Activated CD4-positive, alpha-beta T cell treated with anti-CD3 and anti-CD28 coated beads, Interleukin-2, amount 10 ng/mL, durations not matched to agents 7 days and 5 days (primary cell): ENCODE measurements around the gene GRAMD1B. TPM values are rescaled to one million over a fixed set of nuclear protein-coding genes. Genes with fewer than 3 reads are reported as not detected.

ENCODE experiments used
- CTCF ChIA-PET: fragments of 350-600 bp; sonication (Branson Sonifier 250); formaldehyde crosslinking; loops from one replicate; lab custom pipeline; 2021; ENCODE audit warnings: antibody characterized with exemption; lab: Charles Lee
- POLR2A ChIA-PET: fragments of 350-600 bp; sonication (Branson Sonifier 250); formaldehyde crosslinking; loops from one replicate; lab custom pipeline; 2021; ENCODE audit warnings: antibody characterized with exemption; lab: Charles Lee
- DNase-seq: peaks from one replicate; pipeline ENCODE4 v3.0.0-alpha.2; 2020
- H3K27ac Mint-ChIP-seq: one replicate; pipeline ENCODE4 v1.8.0; 2021; ENCODE audit warnings: mild to moderate bottlenecking, moderate library complexity, mixed read lengths
- H3K27me3 Mint-ChIP-seq: one replicate; pipeline ENCODE4 v1.8.0; 2021; ENCODE audit warnings: mixed read lengths
- H3K36me3 Mint-ChIP-seq: one replicate; pipeline ENCODE4 v1.8.0; 2021; ENCODE audit warnings: low read depth, mixed read lengths
- H3K4me1 Mint-ChIP-seq: one replicate; pipeline ENCODE4 v1.8.0; 2021; ENCODE audit warnings: mixed read lengths
- H3K4me3 Mint-ChIP-seq: one replicate; pipeline ENCODE4 v1.8.0; 2021; ENCODE audit warnings: mild to moderate bottlenecking, moderate library complexity, mixed read lengths
- H3K9me3 Mint-ChIP-seq: one replicate; pipeline ENCODE4 v1.8.0; 2021; ENCODE audit warnings: mixed read lengths
- total RNA-seq, 2 experiments: library from RNA; stranded (reverse); gene quantifications; one replicate each; pipeline ENCODE4 v1.2.3, GENCODE V29; 2021

Gene GRAMD1B
- total RNA-seq, 2 experiments from 2014 or later, result 35.3 to 36.3 TPM

DNA sequence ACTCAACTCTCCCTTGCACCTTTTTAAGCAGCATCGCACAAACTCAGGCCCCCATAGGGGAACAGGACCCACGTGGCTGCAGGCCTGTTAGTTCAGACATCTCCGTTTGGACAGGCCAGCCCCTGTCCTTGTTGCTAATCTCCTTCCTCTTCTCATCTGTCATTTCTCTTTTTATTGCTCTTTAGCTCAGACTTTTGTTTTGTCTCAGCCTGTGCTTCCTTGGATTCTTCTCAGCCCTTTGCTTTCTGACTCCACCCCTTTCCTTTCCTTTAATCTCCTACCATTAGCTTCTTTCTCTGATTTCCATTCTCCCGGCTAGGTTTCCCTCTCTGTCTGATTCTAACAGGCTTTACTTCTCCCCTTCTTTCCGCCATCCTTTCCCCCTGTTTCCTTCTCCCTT, 155.6 kb downstream of the GRAMD1B start:
- Mint-ChIP-seq H3K27ac (no peak overlapping the region), H3K27me3 (no peaks in the 10 kb centered on the region), H3K4me1 (peaks cover 14% of the 10 kb centered on the region), H3K9me3 (no peaks in the 10 kb centered on the region), H3K36me3 (peaks cover 3% of the 10 kb centered on the region), H3K4me3 (no peak overlapping the region)
- ChIA-PET CTCF (interaction anchor here (1.0 kb wide), 1 partner anchor 9 kb away, joined by 3 read pairs; no protein-coding TSS in a partner anchor), POLR2A (no interaction called here)
- no peak for DNase-seq

DNA sequence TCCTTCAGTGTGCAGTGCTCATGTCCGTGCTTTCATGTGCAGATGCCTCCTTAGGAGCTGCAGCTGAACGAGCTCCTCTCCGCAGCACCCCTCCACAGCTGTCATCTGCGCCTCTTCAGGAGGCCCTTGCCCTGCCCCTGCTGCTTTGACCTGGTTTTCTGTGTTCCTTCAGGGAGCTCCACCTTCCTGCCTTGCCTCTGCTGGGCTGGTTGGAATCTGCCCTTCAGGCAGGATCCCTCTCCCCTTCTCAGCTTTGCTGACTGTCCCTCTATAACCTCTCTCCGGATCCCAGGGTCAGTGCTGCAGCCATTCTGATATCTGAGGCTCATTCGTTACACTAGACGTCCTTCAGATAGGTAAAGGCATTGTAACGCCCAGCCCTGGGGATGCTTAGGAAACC, 156.5 kb downstream of the GRAMD1B start:
- Mint-ChIP-seq H3K9me3 (no peaks in the 10 kb centered on the region), H3K27me3 (no peaks in the 10 kb centered on the region), H3K4me1 (peaks cover 9% of the 10 kb centered on the region), H3K27ac (no peak overlapping the region), H3K4me3 (no peak overlapping the region), H3K36me3 (peaks cover 5% of the 10 kb centered on the region)
- ChIA-PET POLR2A (no interaction called here), CTCF (no interaction called here)
- no peak for DNase-seq

DNA sequence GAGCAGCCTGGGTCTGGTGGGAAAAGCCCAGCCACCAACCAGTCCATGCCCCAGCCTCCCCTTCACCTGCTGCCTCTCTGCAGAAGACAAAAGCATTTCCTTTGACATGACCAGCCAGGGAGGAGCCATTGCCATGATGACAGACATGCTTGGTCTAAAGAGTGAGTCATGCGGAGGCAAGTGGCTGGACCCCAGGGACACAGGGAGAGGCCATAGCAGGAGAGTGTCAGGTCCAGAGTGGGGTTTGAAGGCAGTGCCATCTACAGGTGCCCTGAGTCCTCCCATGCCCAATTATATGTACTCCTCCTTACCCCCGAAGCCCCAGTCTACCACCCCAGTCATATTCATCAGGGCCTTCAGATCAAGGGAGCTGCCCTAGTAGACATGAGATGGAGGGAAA, 157.0 kb downstream of the GRAMD1B start:
- Mint-ChIP-seq H3K4me1 (peaks cover 9% of the 10 kb centered on the region), H3K27me3 (no peaks in the 10 kb centered on the region), H3K27ac (no peak overlapping the region), H3K36me3 (peaks cover 5% of the 10 kb centered on the region), H3K4me3 (no peak overlapping the region), H3K9me3 (no peaks in the 10 kb centered on the region)
- no peak for DNase-seq
- ChIA-PET CTCF (no interaction called here), POLR2A (no interaction called here)

DNA sequence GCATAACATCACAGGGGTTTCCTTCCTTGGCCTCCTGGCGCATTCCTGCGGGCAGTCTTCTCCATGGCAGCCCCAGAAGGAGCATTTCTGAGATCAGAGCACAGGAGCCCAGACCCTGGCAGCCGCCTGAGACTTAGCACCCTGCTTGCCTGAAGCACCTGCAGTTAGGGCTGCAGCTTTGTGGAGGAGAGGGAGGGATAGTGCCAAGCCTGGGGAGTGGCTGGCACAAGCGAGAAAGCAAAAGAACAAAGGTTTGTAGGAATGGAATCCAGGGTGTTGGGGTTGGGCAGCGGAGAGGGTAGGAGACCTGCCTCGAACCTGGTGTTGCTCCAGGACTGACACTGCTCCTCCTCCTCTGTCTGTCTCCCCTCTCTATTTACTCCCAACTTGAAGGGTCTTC, 157.5 kb downstream of the GRAMD1B start:
- CTCF ChIA-PET, result no interaction called here

DNA sequence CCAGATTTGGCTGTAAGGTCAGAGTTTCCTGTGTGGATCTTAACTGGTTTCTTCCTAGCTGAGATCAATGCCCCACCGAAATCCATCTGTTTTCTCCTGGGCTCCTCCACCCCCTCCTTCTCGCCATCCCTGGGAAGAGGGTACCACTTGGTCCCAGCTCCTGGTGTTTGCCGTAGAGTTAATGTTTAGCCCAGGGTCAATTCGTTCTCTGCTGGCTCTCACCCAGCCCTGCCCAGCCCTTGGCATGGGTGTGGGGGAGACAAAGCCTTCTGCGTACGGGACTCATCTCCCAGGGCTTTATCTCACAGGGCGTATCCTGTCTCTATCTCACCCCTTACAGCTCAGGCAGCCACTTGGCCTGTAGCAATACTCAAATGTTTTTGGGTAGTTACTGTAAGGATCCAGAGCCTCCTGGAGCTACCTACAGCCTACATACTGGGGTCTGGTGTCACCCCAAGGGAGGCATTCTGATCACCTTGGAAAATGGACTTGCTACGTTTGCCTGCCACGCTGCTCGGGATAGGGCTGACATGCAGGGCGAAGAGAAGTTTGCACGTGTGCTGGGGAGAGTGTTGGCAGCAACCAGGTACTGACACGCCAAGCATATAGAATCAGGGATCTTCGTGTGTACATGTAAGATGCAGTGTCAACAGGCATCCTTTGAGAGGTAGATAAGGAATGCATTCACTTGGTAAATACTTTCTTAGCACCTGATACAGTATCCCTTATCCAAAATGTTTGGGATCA, 158.2 kb downstream of the GRAMD1B start:
- Mint-ChIP-seq H3K36me3 (peaks cover 2% of the 10 kb centered on the region), H3K4me3 (no peak overlapping the region), H3K27me3 (no peaks in the 10 kb centered on the region), H3K4me1 (peaks cover 5% of the 10 kb centered on the region), H3K27ac (no peak overlapping the region), H3K9me3 (no peaks in the 10 kb centered on the region)
- DNase-seq, result no peak
- POLR2A ChIA-PET, result no interaction called here
- CTCF ChIA-PET, result no interaction called here

More for the DNA sequence above, 157.5 kb downstream of the GRAMD1B start:
- Mint-ChIP-seq H3K36me3 (peaks cover 5% of the 10 kb centered on the region), H3K27ac (no peak overlapping the region), H3K27me3 (no peaks in the 10 kb centered on the region), H3K4me1 (peaks cover 9% of the 10 kb centered on the region), H3K9me3 (no peaks in the 10 kb centered on the region), H3K4me3 (no peak overlapping the region)
- POLR2A ChIA-PET, result no interaction called here
- no peak for DNase-seq

DNA sequence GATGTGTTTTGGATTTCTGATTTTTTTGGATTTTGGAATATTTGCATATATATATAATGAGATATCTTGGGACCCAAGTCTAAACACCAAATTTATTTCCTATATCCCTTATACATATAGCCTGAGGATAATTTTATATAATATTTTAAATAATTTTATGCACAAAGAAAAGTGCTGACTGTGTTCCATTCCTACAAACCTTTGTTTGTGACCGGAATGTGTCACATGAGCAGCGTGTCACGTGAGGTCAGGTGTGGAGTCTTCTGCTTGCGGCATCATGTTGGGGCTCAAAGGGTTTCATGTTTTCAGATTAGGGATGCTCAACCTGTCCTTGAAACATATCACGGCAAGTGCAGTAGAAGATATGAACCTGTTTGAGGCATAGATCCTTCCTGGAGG, 158.8 kb downstream of the GRAMD1B start:
- no peak for DNase-seq
- POLR2A ChIA-PET, result no interaction called here
- H3K27me3 Mint-ChIP-seq, result no peaks in the 10 kb centered on the region
- no peaks in the 10 kb centered on the region for H3K9me3 Mint-ChIP-seq
- CTCF ChIA-PET, result interaction anchor here (2.8 kb wide), 1 partner anchor 8 kb away, joined by 12 read pairs; no protein-coding TSS in a partner anchor
- H3K36me3 Mint-ChIP-seq, result peaks cover 2% of the 10 kb centered on the region
- no peak overlapping the region for H3K4me3 Mint-ChIP-seq
- peaks cover 4% of the 10 kb centered on the region for H3K4me1 Mint-ChIP-seq
- no peak overlapping the region for H3K27ac Mint-ChIP-seq

DNA sequence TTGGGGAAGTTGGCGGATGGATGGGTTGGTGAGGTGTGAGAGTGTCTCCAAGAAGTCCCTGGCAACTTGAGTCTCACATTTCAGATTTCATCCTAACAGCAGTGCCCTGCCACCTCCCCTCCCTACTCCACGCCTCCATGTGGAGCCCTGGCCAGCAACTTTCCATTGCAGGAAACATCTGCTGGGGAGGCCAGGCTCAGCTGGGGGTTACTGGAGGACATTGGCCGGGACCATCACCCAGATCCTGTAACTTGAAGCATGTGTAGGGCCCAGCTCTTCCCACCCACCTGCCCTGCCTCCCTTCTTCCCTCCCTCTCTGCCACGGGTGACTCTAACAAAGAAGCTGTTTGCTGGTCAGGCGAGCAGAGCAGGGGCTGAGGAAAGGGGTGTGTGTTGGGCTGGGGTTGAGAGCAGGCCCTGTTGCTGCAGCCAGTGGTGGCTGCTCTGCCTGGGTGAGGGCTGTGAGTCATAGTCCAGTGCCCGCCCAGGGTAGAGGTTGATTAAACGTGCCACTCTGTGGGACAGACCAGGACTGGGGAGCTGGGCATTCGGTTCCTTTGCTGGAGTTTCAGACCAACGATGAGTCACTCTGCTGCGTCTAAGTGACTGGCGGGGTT, 160.3 kb downstream of the GRAMD1B start:
- ChIA-PET POLR2A (no interaction called here), CTCF (interaction anchor here (2.8 kb wide), 1 partner anchor 10 kb away, joined by 12 read pairs; no protein-coding TSS in a partner anchor)
- Mint-ChIP-seq H3K36me3 (peaks cover 2% of the 10 kb centered on the region), H3K27me3 (no peaks in the 10 kb centered on the region), H3K4me3 (no peak overlapping the region), H3K4me1 (no peaks in the 10 kb centered on the region), H3K27ac (no peak overlapping the region), H3K9me3 (no peaks in the 10 kb centered on the region)
- DNase-seq, result no peak

DNA sequence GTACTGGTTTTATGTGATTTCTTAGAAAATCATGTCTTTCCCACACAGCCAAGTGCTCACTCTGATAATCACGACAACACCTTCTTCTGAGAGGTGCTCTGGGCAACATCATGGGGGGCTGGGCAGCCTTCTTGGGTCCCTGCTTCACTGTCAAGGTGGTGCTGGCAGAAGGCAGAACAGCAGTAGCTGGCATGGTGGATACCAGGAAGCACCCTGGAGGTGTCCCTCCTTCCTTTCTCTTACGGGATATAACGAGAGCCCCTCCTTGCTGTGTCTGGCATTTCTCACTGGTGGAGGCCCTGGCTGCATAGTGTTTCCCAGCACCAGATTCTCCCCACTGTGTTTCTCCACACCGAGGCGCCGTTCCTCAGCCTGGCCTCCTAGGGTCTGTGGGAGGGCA, 163.5 kb downstream of the GRAMD1B start:
- Mint-ChIP-seq H3K9me3 (no peaks in the 10 kb centered on the region), H3K27me3 (no peaks in the 10 kb centered on the region), H3K27ac (no peak overlapping the region), H3K4me3 (no peak overlapping the region), H3K36me3 (peaks cover 11% of the 10 kb centered on the region), H3K4me1 (no peaks in the 10 kb centered on the region)
- ChIA-PET POLR2A (no interaction called here), CTCF (no interaction called here)
- no peak for DNase-seq

DNA sequence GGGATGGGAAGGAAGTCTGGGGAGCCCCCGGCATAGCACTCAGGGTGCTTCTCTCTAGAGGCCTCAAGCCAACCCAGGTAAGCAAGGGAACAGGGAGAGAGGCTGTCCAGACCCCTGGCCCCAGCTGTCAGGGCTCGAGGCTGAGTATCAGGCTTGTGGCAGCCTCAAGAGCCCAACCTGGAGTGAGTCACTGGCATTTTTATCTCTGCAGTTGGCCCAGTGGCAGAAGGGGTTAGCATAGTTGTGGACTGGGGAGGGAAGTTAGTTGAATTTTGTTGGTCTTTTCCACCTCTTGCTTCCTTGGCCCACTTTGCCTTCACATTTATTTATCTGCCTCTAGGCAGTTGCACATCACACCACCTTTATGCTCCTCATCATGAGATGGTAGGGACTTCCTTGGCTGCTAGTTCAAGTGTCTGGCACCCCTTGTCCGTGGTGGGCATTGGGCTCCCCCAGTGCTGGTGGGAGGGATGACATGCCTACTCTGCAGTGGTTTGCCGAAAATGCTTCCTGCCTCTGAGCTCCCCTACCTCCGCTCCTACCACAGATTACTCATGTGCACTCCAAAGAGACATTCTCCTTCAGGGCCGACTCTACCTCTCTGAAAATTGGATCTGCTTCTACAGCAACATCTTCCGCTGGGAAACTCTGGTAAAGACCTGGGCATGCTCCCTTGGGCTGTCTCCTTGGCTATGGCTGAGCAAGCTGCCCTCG, 164.3 kb downstream of the GRAMD1B start:
- POLR2A ChIA-PET, result no interaction called here
- Mint-ChIP-seq H3K27me3 (no peaks in the 10 kb centered on the region), H3K36me3 (peaks cover 15% of the 10 kb centered on the region), H3K4me3 (no peak overlapping the region), H3K4me1 (no peaks in the 10 kb centered on the region), H3K27ac (no peak overlapping the region), H3K9me3 (no peaks in the 10 kb centered on the region)
- DNase-seq, result no peak
- CTCF ChIA-PET, result interaction anchor here (1.0 kb wide), 1 partner anchor 9 kb away, joined by 3 read pairs; no protein-coding TSS in a partner anchor

DNA sequence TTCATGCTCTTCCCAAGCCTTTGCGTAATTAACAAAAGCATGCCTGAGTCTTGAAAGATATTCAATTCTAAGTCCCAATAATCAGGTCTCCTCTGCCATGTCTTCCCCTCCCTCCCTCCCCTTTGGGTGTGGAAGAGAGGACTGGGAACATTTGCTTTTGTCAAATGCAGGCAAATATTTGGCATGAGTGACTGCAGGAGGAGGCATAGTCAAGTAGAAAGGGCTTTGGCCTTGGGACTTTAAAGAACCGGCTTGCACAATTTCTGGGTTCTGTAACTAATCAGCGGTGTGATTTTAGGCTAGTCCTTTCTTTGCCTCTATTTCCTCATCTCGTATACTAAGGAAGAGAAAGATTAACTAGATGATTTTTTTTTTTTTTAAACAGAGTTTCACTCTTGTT, 164.9 kb downstream of the GRAMD1B start:
- POLR2A ChIA-PET, result no interaction called here
- DNase-seq, result no peak
- CTCF ChIA-PET, result interaction anchor here (1.0 kb wide), 1 partner anchor 10 kb away, joined by 3 read pairs; no protein-coding TSS in a partner anchor

DNA sequence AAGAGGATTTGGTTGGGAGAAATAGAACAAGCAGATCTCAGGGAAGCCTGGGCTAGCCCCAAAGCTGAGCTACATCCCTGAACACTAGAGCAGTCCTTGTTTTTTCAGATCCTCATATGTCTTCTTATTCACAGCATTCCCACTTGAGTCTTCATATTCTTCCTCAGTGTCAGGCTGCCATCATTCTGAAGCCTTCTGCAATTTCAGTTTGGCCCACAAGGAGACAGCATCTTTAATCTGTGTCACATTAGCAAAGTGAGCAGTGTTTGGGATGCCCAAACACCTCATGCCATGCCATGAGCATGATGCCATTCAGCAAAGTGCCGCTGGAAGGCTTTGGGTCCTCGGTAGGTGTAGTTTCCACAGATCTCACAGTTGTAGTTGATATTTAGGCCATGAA, 167.8 kb downstream of the GRAMD1B start:
- Mint-ChIP-seq H3K36me3 (peaks cover 27% of the 10 kb centered on the region), H3K27ac (no peak overlapping the region), H3K4me1 (no peaks in the 10 kb centered on the region), H3K4me3 (no peak overlapping the region), H3K9me3 (no peaks in the 10 kb centered on the region), H3K27me3 (no peaks in the 10 kb centered on the region)
- DNase-seq, result no peak
- ChIA-PET POLR2A (no interaction called here), CTCF (no interaction called here)

More for the DNA sequence above, 164.9 kb downstream of the GRAMD1B start:
- H3K27ac Mint-ChIP-seq, result no peak overlapping the region
- H3K27me3 Mint-ChIP-seq, result no peaks in the 10 kb centered on the region
- H3K4me1 Mint-ChIP-seq, result no peaks in the 10 kb centered on the region
- no peak overlapping the region for H3K4me3 Mint-ChIP-seq
- H3K9me3 Mint-ChIP-seq, result no peaks in the 10 kb centered on the region
- H3K36me3 Mint-ChIP-seq, result peaks cover 15% of the 10 kb centered on the region

DNA sequence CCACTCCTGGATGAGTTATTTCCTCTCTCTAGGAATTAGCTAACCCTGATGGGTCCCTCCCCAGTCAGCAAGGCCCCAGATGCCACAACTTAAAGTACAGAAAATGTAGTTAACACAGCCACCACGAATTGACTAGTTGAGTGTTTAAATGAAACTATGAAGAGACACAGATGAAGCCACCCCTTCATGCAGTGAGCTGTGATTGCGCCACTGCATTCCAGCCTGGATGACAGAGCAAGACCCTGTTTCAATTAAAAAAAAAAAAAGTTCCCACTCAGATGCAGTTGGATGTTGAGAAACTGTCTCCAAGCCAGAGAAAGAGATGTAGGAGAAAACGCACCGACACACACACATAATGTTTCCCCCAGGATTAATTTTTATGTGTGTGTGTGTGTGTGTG, 171.1 kb downstream of the GRAMD1B start:
- H3K4me1 Mint-ChIP-seq, result no peaks in the 10 kb centered on the region
- H3K27me3 Mint-ChIP-seq, result no peaks in the 10 kb centered on the region
- no peaks in the 10 kb centered on the region for H3K9me3 Mint-ChIP-seq
- H3K27ac Mint-ChIP-seq, result no peak overlapping the region
- ChIA-PET POLR2A (no interaction called here), CTCF (interaction anchor here (0.5 kb wide), 1 partner anchor 36 kb away, joined by 9 read pairs; no protein-coding TSS in a partner anchor)
- no peak for DNase-seq
- H3K4me3 Mint-ChIP-seq, result no peak overlapping the region
- peaks cover 39% of the 10 kb centered on the region for H3K36me3 Mint-ChIP-seq

DNA sequence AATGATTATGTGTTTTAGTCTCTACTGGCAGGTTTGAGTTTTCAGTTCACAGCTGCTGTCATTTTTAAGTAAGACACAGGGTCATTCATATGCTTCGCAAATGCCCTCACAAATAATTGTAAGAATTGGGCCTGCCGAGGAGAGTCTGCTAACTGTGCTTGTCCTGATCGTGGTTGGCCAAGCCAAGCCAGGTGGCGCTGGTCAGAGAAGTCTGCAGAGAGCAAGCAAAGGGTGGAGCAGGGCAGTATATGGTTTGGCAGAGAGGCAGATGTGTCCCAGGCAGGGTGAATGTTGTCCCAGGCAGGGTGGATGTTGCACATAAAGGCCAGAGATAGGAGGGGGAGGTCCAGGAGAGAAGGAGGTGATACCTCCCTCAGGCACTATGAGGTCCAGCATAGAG, 171.7 kb downstream of the GRAMD1B start:
- no peak overlapping the region for H3K4me3 Mint-ChIP-seq
- DNase-seq, result no peak
- H3K27me3 Mint-ChIP-seq, result no peaks in the 10 kb centered on the region
- ChIA-PET CTCF (no interaction called here), POLR2A (no interaction called here)
- no peaks in the 10 kb centered on the region for H3K4me1 Mint-ChIP-seq
- peaks cover 38% of the 10 kb centered on the region for H3K36me3 Mint-ChIP-seq
- no peaks in the 10 kb centered on the region for H3K9me3 Mint-ChIP-seq
- H3K27ac Mint-ChIP-seq, result no peak overlapping the region
